COLO668 (cell line): ENCODE results near the gene CTBP1.
"Not testable (repeated sequence)": the region's sequence is repeated elsewhere in the genome, so short reads cannot be mapped to it uniquely, and the experiment has no call there.

Source experiments
- DNase-seq: peaks from one replicate; lab custom pipeline; 2025; ENCODE audit not compliant: unreplicated experiment; lab: John Stamatoyannopoulos, UW

Gene CTBP1

GRCh38 chr4:1239141-1239949, 9.6 kb downstream of the CTBP1 start:
- DNase-seq, result no peak

GRCh38 chr4:1238676-1239000, 10.3 kb downstream of the CTBP1 start:
- no peak for DNase-seq

- DNase-seq, result no peak
These were observed 10.8 kb downstream of the CTBP1 start for GRCh38 chr4:1237981-1238675.

- not testable (repeated sequence) for DNase-seq
These were observed 11.7 kb downstream of the CTBP1 start for GRCh38 chr4:1237261-1237660.

DNA sequence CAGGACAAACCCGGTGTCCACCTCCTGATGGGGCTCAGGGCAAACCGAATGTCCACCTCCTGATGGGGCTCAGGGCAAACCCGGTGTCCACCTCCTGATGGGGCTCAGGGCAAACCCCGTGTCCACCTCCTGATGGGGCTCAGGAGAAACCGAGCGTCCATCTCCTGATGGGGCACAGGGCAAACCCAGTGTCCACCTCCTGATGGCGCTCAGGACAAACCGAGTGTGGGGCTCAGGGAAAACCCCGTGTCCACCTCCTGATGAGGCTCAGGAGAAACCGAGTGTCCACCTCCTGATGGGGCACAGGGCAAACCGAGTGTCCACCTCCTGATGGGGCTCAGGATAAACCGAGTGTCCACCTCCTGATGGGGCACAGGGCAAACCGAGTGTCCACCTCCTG, 12.1 kb downstream of the CTBP1 start:
- not testable (repeated sequence) for DNase-seq

- DNase-seq, result no peak
These were observed 12.8 kb downstream of the CTBP1 start for GRCh38 chr4:1236103-1236641.

GRCh38 chr4:1235381-1236102, 13.4 kb downstream of the CTBP1 start:
- no peak for DNase-seq

DNA sequence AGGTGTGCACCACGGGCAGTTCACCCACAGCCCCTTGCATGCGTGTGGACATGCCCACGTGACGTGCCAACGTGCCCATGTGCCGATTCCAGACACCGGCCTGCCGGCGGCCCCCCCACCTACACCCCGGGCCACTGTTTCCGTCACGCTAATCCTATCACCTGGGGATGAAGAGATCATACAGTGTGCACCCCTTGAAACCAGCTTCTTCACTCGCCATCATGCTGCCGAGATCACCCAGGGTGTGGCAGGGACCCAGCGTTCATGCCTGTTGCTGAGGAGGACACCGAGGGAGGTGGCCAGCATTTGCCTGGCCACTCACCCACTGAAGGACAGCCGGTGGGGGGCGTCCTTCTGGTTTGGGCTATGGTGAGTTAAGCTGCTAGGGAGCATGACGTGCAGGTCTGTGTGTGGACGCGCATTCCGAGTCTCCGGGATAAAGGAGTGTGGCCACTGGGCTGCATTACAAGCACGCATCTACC, 14.1 kb downstream of the CTBP1 start:
- no peak for DNase-seq

GRCh38 chr4:1234309-1234695, 14.6 kb downstream of the CTBP1 start:
- no peak for DNase-seq

GRCh38 chr4:1233641-1234308, 15.2 kb downstream of the CTBP1 start:
- DNase-seq, result no peak

- DNase-seq, result no peak
These were observed 16.0 kb downstream of the CTBP1 start for GRCh38 chr4:1232661-1233621.

DNA sequence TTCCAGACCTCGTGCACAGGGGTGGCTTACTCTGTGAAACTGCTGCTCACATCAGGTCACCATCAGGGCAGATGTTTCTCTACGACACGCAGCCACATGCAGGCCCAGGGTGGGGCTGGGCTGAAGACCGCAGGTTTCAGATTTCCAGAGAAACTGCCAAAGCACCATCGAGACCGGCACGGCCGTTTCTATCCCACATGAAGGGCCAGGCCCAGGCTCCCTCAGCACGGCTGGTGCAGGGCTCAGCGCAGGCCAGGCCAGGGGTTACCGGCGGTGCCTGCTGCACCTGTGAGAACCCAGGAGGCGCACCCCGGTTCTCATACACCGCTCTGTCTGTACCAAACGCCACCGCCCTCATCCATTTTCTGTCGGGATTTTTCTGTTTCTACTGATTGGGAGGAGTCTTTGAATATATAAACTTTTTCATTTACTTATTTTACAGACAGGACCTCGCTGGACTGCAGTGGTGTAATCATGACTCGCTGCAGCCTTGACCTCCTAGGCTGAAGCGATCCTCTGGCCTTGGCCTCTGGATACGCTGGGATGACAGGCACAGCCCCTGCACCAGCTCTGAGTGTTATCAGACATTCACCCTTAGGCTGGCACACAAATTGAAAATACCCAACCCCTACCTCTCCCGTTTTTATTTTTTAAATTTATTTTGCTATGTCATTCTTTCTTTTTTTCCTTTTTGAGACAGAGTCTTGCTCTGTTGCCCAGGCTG, 17.1 kb downstream of the CTBP1 start:
- DNase-seq, result no peak

DNA sequence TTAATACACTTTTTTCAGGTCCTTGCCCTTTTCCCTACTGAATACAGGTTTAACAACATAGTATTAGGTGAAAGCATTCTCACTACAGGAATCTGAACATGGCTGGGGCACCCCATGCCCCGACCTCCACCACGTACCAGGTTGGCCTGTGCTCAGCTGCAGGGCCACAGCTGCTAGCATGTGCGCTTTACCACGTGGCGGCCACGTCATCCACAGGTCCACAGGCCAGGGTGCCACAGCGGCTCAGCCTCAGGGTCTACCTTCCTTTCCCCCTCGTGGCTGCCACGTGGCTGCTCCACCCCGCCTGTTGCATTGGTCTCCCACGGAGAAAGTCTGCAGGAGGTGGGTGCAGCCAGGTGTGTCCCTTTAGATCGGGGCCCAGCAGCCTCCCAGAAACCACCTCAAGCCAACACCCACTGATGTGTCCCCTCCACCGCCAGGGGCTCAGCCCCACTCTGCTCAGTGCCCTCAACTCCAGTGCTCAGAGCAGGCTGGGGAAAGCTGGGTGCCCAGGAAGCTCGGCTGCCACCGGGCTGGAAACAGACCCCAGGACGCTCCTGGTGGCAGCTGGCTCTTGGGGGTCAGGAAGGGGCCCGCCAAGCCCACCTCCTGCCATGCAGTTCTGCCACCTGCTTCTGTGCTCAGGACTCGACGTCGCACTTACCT, 17.8 kb downstream of the CTBP1 start:
- no peak for DNase-seq

- no peak for DNase-seq
These were observed 18.6 kb downstream of the CTBP1 start for GRCh38 chr4:1230316-1230715.

DNA sequence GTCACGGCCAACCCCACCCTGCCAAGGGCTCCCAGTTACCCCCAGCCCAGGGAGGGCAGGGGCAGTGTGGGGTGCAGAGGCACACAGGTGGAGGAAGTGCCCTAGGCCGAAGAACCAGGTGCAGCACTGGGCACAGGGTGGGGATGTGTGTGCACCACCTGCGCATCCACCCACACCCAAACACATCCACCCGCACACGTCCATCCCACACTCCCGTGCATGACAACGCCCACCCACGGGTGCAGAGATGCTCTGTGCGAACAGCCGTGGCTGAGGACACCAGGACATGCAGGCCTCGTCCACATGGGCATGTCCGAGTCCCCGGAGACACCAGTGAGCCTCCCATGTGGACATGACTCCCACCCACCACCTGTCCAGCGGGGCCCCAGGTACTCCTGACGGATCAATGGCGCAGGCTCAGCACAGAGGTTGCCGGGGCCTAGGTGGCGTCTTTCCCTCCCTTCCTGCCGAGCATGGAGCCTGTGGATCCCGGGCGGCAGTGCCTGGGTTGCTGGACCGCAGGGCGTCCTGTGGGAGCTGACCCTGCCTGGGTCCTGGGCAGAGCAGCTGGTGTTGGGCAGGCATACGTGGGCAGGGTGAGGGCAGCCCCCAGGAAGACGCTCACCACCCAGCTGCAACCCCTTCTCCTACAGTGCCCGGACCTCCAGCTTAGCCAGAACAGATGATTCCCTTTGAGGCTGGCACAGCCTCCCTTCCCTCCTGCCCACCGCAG, 19.6 kb downstream of the CTBP1 start:
- no peak for DNase-seq

DNA sequence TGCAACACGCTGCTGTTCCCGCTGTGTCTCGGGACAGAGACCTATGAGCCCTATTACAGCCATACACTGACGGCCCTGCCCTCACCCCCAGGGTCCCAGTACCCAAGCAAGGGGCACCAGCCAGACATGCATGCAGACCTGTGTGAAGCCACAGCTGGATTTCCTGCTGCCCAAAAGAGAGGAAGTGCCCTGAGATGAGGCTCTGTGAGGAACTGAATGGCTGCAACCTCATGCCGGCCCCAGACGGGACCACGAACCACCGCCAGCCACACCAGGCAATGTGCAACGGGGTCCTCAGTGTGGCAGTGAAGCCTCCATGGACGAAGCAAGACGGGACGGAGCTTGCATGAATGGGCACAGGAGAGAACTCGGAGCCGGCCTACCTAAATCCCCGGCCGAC, 21.1 kb downstream of the CTBP1 start:
- no peak for DNase-seq

DNA sequence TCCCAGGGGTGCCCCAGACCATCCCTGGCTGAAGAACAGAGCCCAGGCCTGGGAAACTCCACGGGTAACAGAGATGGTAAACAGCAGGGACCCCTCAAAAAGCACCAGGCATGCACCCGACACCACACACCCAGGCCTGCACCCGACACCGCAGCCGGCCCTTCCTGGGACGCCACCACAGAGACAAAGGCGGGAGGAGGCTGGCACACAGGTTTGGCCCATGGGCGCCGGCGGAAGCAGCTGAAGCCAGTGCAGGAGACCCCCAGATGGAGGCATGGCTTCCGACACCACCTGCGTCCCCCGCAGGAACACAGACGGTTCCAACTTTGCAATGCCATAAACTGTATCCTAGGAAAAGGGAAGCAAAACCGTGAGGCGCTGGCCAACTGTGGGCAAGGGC, 22.3 kb downstream of the CTBP1 start:
- DNase-seq, result no peak

DNA sequence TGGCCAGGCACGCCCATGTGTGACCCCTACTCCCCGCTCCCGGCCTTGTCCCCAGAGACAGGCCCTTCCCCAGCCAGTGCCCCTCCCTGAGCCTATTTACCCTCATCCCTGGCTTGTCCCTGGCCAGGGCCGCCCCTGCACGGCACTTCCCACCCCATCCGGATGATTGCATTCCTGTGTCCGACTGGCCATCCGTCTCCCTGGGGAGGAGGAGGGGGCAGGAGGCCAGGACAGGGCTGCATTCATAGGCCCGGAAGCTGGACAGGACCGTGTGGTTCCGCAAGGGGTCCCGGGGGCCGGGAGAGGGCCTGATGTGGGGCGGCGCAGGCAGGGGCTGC, 22.8 kb downstream of the CTBP1 start:
- DNase-seq, result no peak
